GM23338 (cell line): Measurements from ENCODE around the gene ABL1.

Experiments
- CREB1 ChIP-seq: fragments of 250-450 bp; sonication (Bioruptor Pico); IDR thresholded peaks from 2 replicates; pipeline ENCODE4 v1.5.0; 2020; ENCODE audit warnings: low read depth, mild to moderate bottlenecking, moderate library complexity
- CTCF ChIP-seq, 2 experiments: fragments of 200-600 bp in 1 of 2; sonication (generic) in 1 of 2; conservative IDR thresholded peaks; 2 replicates each; pipeline versions ENCODE4 v1.5.1 to v1.6.1; 2016 to 2017; ENCODE audit warnings: antibody characterized with exemption in 2 of 2, low read depth in 2 of 2, mild to moderate bottlenecking in 2 of 2, moderate library complexity in 1 of 2
- ETS1 ChIP-seq: IDR thresholded peaks from 2 replicates; pipeline ENCODE4 v1.6.1; 2016; ENCODE audit warnings: antibody characterized with exemption
- EZH2 ChIP-seq: fragments of 200-600 bp; sonication (generic); IDR thresholded peaks from one replicate; pipeline ENCODE4 v1.8.0; 2017; ENCODE audit warnings: antibody characterized with exemption, mild to moderate bottlenecking, low read depth; ENCODE audit not compliant: unreplicated experiment
- EZH2phosphoT487 ChIP-seq: fragments of 200-600 bp; sonication (generic); IDR thresholded peaks from one replicate; pipeline ENCODE4 v1.8.1; 2018; ENCODE audit warnings: antibody characterized with exemption; ENCODE audit not compliant: unreplicated experiment
- JUNB ChIP-seq: IDR thresholded peaks from one replicate; pipeline ENCODE4 v1.6.1; 2016; ENCODE audit warnings: antibody characterized with exemption; ENCODE audit not compliant: unreplicated experiment
- NANOG ChIP-seq: IDR thresholded peaks from 2 replicates; pipeline ENCODE4 v1.6.1; 2016; ENCODE audit warnings: antibody characterized with exemption, borderline replicate concordance
- POLR2AphosphoS5 ChIP-seq: IDR thresholded peaks from 2 replicates; pipeline ENCODE4 v1.6.1; 2016; ENCODE audit warnings: antibody characterized with exemption, low read depth
- REST ChIP-seq: IDR thresholded peaks from one replicate; pipeline ENCODE4 v1.6.1; 2018; ENCODE audit warnings: antibody characterized with exemption; ENCODE audit not compliant: unreplicated experiment

- no peak for TF ChIP-seq CTCF (conservative IDR thresholded peaks at IDR 0.05; ENCODE audit: low read depth in 2 of 2)
- TF ChIP-seq POLR2AphosphoS5 = no peak
- TF ChIP-seq EZH2phosphoT487 = no peak
- no peak for TF ChIP-seq REST
- TF ChIP-seq EZH2 = no peak
- no peak for TF ChIP-seq CREB1 (CRISPR knock-in tag)
- no peak for TF ChIP-seq ETS1
- TF ChIP-seq JUNB = no peak
- no peak for TF ChIP-seq NANOG
Observed at GRCh38 chr9:130895038-130895437, 60.0 kb downstream of the ABL1 start.
